Neutrophil (primary cell): ENCODE data around the gene ARHGAP12.
"Not testable (repeated sequence)": the region's sequence is repeated elsewhere in the genome, so short reads cannot be mapped to it uniquely, and the experiment has no call there.

ENCODE experiments used
- H3K27ac ChIP-seq: fragments of 200-600 bp; sonication (generic); 2 replicates; pipeline ENCODE4 v1.5.1; 2016; ENCODE audit warnings: mild to moderate bottlenecking, moderate library complexity
- H3K27me3 ChIP-seq: fragments of 200-600 bp; sonication (generic); 2 replicates; pipeline ENCODE4 v1.6.0; 2016; ENCODE audit warnings: mild to moderate bottlenecking
- H3K36me3 ChIP-seq: fragments of 200-600 bp; sonication (generic); 2 replicates; pipeline ENCODE4 v1.5.1; 2017
- H3K4me1 ChIP-seq, 2 experiments: fragments of 200-600 bp in 1 of 2; sonication (generic) in 1 of 2; 1 replicate in 1 of 2; 2 replicates in 1 of 2; pipeline versions ENCODE4 v1.5.1 to v1.6.1; 2013 to 2016; ENCODE audit warnings: low read depth in 1 of 2, low read length in 1 of 2, mild to moderate bottlenecking in 1 of 2, moderate library complexity in 1 of 2; ENCODE audit not compliant: control insufficient read depth in 1 of 2, insufficient read depth in 1 of 2
- H3K4me3 ChIP-seq, 2 experiments: fragments of 200-600 bp in 1 of 2; sonication (generic) in 1 of 2; 1 replicate in 1 of 2; 2 replicates in 1 of 2; pipeline ENCODE4 v1.5.1; 2013 to 2016; ENCODE audit warnings: low read depth in 1 of 2, low read length in 1 of 2, mild to moderate bottlenecking in 1 of 2, moderate library complexity in 1 of 2
- H3K9me3 ChIP-seq: fragments of 200-600 bp; sonication (generic); 2 replicates; pipeline ENCODE4 v1.5.1; 2016
- CTCF ChIP-seq: fragments of 200-600 bp; sonication (generic); IDR thresholded peaks from 2 replicates; pipeline ENCODE4 v1.5.1; 2016; ENCODE audit warnings: antibody characterized with exemption

ARHGAP12 gene

GRCh38 chr10:31774299-31774900, 154.2 kb downstream of the ARHGAP12 start:
- H3K9me3 ChIP-seq, result no peaks in the 10 kb centered on the region
- no peak overlapping the region for H3K4me3 ChIP-seq
- H3K27me3 ChIP-seq, result no peaks in the 10 kb centered on the region
- H3K36me3 ChIP-seq, result no peaks in the 10 kb centered on the region
- no peaks in the 10 kb centered on the region for H3K4me1 ChIP-seq
- TF ChIP-seq CTCF, result no peak
- H3K27ac ChIP-seq, result no peak overlapping the region

GRCh38 chr10:31773749-31774298, 154.8 kb downstream of the ARHGAP12 start:
- no peak overlapping the region for H3K4me3 ChIP-seq
- no peak for TF ChIP-seq CTCF
- H3K36me3 ChIP-seq, result no peaks in the 10 kb centered on the region
- H3K4me1 ChIP-seq, result no peaks in the 10 kb centered on the region
- no peaks in the 10 kb centered on the region for H3K27me3 ChIP-seq
- no peak overlapping the region for H3K27ac ChIP-seq
- no peaks in the 10 kb centered on the region for H3K9me3 ChIP-seq

- TF ChIP-seq CTCF, result no peak
- no peaks in the 10 kb centered on the region for H3K27me3 ChIP-seq
- H3K4me3 ChIP-seq, result no peak overlapping the region
- H3K27ac ChIP-seq, result no peak overlapping the region
- no peaks in the 10 kb centered on the region for H3K36me3 ChIP-seq
- no peaks in the 10 kb centered on the region for H3K9me3 ChIP-seq
- no peaks in the 10 kb centered on the region for H3K4me1 ChIP-seq
These were observed 157.2 kb downstream of the ARHGAP12 start for GRCh38 chr10:31771331-31771831.

- Histone ChIP-seq H3K27me3 (no peaks in the 10 kb centered on the region), H3K4me1 (no peaks in the 10 kb centered on the region), H3K9me3 (no peaks in the 10 kb centered on the region), H3K36me3 (no peaks in the 10 kb centered on the region), H3K27ac (no peak overlapping the region), H3K4me3 (no peak overlapping the region)
- TF ChIP-seq CTCF, result peak; percentile 77
These were observed 158.2 kb downstream of the ARHGAP12 start for GRCh38 chr10:31770307-31770902.

GRCh38 chr10:31769564-31769963, 159.1 kb downstream of the ARHGAP12 start:
- Histone ChIP-seq H3K36me3 (no peaks in the 10 kb centered on the region), H3K4me3 (no peak overlapping the region), H3K27me3 (no peaks in the 10 kb centered on the region), H3K9me3 (no peaks in the 10 kb centered on the region), H3K4me1 (no peaks in the 10 kb centered on the region), H3K27ac (no peak overlapping the region)
- no peak for TF ChIP-seq CTCF

- H3K4me3 ChIP-seq, H3K27me3 ChIP-seq, H3K27ac ChIP-seq, H3K36me3 ChIP-seq, H3K9me3 ChIP-seq, H3K4me1 ChIP-seq: not testable (repeated sequence)
These were observed 159.7 kb downstream of the ARHGAP12 start for GRCh38 chr10:31768935-31769334.
